GM12878 (cell line): ENCODE data around the gene COPS3. TPM values are rescaled to one million over a fixed set of nuclear protein-coding genes. Genes with fewer than 3 reads are reported as not detected.

Experiments used
- ATAC-seq: fragments of 200-7000 bp; cut with Tn5 transposase; 3 replicates; pipeline ENCODE4 v1.9.1; 2020; ENCODE audit warnings: mild to moderate bottlenecking, moderate library complexity
- BruUV-seq: library from RNA; stranded (reverse); fragments of 400-500 nt; replicated peaks from 2 replicates; lab custom pipeline; 2021; lab: Mats Ljungman, UMichigan
- CTCF ChIA-PET: fragments of 300-600 bp; sonication (Branson Sonifier 250); formaldehyde crosslinking; extraction: SDS; loops from one replicate; lab custom pipeline; 2021; ENCODE audit warnings: inconsistent platforms; lab: Yijun Ruan, JAX
- POLR2A ChIA-PET: fragments of 350-600 bp; formaldehyde crosslinking; extraction: SDS; loops from one replicate; lab custom pipeline; 2021; ENCODE audit warnings: inconsistent platforms; lab: Charles Lee
- RAD21 ChIA-PET: fragments of 300-600 bp; sonication (Branson Sonifier 250); formaldehyde crosslinking; loops from one replicate; lab custom pipeline; 2023; ENCODE audit warnings: antibody characterized with exemption; ENCODE audit not compliant: unreplicated experiment; lab: Charles Lee
- SMC1A ChIA-PET: fragments of 300-600 bp; sonication (Branson Sonifier 250); formaldehyde crosslinking; loops from one replicate; lab custom pipeline; 2023; ENCODE audit not compliant: unreplicated experiment, uncharacterized antibody; lab: Charles Lee
- DNase-seq: peaks from one replicate; pipeline ENCODE4 v3.0.0-alpha.2; 2011; ENCODE audit warnings: low read depth, low spot score
- FAIRE-seq: peaks from 3 replicates; lab custom pipeline; 2011; peaks lifted over from hg19 to GRCh38; lab: Jason Lieb, UNC
- H2AFZ ChIP-seq: 2 replicates; pipeline ENCODE4 v1.6.0; 2011; ENCODE audit warnings: low read depth, low read length, control low read depth; ENCODE audit not compliant: control insufficient read depth
- H3K27ac ChIP-seq: 2 replicates; pipeline ENCODE4 v1.5.1; 2011; ENCODE audit warnings: control low read depth; ENCODE audit not compliant: control insufficient read depth, insufficient read depth
- H3K27me3 ChIP-seq, 2 experiments: replicated peaks in 1 of 2; 2 replicates each; pipeline versions ENCODE4 v1.6.0 to v1.6.1; 2011; ENCODE audit warnings: low read length in 1 of 2; ENCODE audit not compliant: control insufficient read depth in 2 of 2, insufficient read depth in 2 of 2
- H3K36me3 ChIP-seq, 2 experiments: 2 replicates each; pipeline ENCODE4 v1.5.1; 2011; ENCODE audit warnings: low read length in 1 of 2; ENCODE audit not compliant: control insufficient read depth in 2 of 2, insufficient read depth in 2 of 2
- H3K4me1 ChIP-seq: 2 replicates; pipeline ENCODE4 v1.6.1; 2011; ENCODE audit warnings: mild to moderate bottlenecking, low read length, moderate library complexity, mixed read lengths; ENCODE audit not compliant: control insufficient read depth, insufficient read depth
- H3K4me2 ChIP-seq: 2 replicates; pipeline ENCODE4 v1.6.0; 2011; ENCODE audit warnings: control low read depth; ENCODE audit not compliant: control insufficient read depth, insufficient read depth
- H3K4me3 ChIP-seq: fragments of 200-600 bp; sonication (generic); 2 replicates; pipeline ENCODE4 v1.5.1; 2016
- H3K79me2 ChIP-seq: 2 replicates; pipeline ENCODE4 v1.6.0; 2011; ENCODE audit warnings: low read length; ENCODE audit not compliant: control insufficient read depth, insufficient read depth
- H3K9ac ChIP-seq: 2 replicates; pipeline ENCODE4 v1.8.0; 2011; ENCODE audit warnings: low read length, control low read depth, mixed read lengths; ENCODE audit not compliant: control insufficient read depth, insufficient read depth
- H3K9me3 ChIP-seq: replicated peaks from 3 replicates; pipeline ENCODE4 v1.5.1; 2011; ENCODE audit warnings: mild to moderate bottlenecking, low read length; ENCODE audit not compliant: control insufficient read depth, insufficient read depth
- H4K20me1 ChIP-seq: 2 replicates; pipeline ENCODE4 v1.6.0; 2011; ENCODE audit not compliant: control insufficient read depth, insufficient read depth
- ASH2L ChIP-seq: fragments of 300-600, 200-600 bp; sonication (generic); IDR thresholded peaks from 2 replicates; pipeline ENCODE4 v1.6.1; 2017; ENCODE audit warnings: low read depth, mild to moderate bottlenecking, borderline replicate concordance
- CBX3 ChIP-seq: fragments of 200-600 bp; sonication (generic); IDR thresholded peaks from 2 replicates; pipeline ENCODE4 v1.6.1; 2016; ENCODE audit warnings: low read depth, borderline replicate concordance
- CBX5 ChIP-seq: sonication (generic); IDR thresholded peaks from 2 replicates; pipeline ENCODE4 v1.6.1; 2016; ENCODE audit warnings: low read depth, moderate library complexity, mild to moderate bottlenecking, inconsistent platforms
- CHD1 ChIP-seq: IDR thresholded peaks from 2 replicates; pipeline ENCODE4 v1.6.1; 2012; ENCODE audit warnings: low read depth, low read length, improper control_type of control experiment
- HDAC2 ChIP-seq: fragments of 200-600 bp; sonication (generic); IDR thresholded peaks from 2 replicates; pipeline ENCODE4 v1.6.1; 2017
- HDAC6 ChIP-seq: fragments of 200-600 bp; sonication (generic); IDR thresholded peaks from one replicate; pipeline ENCODE4 v1.8.0; 2017; ENCODE audit warnings: antibody characterized with exemption; ENCODE audit not compliant: unreplicated experiment
- JUNB ChIP-seq: IDR thresholded peaks from 2 replicates; pipeline ENCODE4 v1.6.1; 2016; ENCODE audit warnings: antibody characterized with exemption, mild to moderate bottlenecking
- NFYB ChIP-seq: IDR thresholded peaks from 2 replicates; pipeline ENCODE4 v1.6.1; 2011; ENCODE audit warnings: low read depth, mild to moderate bottlenecking, low read length, improper control_type of control experiment, moderate library complexity; ENCODE audit not compliant: insufficient read depth
- RBBP5 ChIP-seq: fragments of 200-600 bp; sonication (generic); conservative IDR thresholded peaks from 2 replicates; pipeline ENCODE4 v1.6.1; 2016
- SKIL ChIP-seq: fragments of 450-650 bp; IDR thresholded peaks from 2 replicates; pipeline ENCODE4 v1.6.1; 2017; ENCODE audit warnings: mild to moderate bottlenecking, low read depth, inconsistent platforms; ENCODE audit not compliant: poor library complexity, severe bottlenecking
- TCF7 ChIP-seq: IDR thresholded peaks from 2 replicates; pipeline ENCODE4 v1.6.1; 2014; ENCODE audit warnings: antibody characterized with exemption, borderline replicate concordance
- WRNIP1 ChIP-seq: IDR thresholded peaks from 2 replicates; pipeline ENCODE4 v1.6.1; 2011; ENCODE audit warnings: low read depth, low read length, improper control_type of control experiment, borderline replicate concordance
- ZNF384 ChIP-seq: IDR thresholded peaks from 2 replicates; pipeline ENCODE4 v1.6.1; 2012; ENCODE audit warnings: low read depth, mild to moderate bottlenecking, low read length, improper control_type of control experiment, borderline replicate concordance
- WGBS: methylation state at CpG from one replicate; pipeline ENCODE4 v1.1.6; 2016; ENCODE audit warnings: low lambda C conversion rate; ENCODE audit not compliant: insufficient replicate concordance, insufficient coverage; ENCODE audit errors: missing lambda C conversion rate; 5-methylcytosine and 5-hydroxymethylcytosine counted together
- in situ Hi-C: fragments of 300-500 bp; cut with MboI; formaldehyde crosslinking; loops from 9 replicates; pipeline ENCODE4 v1.14.3; 2018; ENCODE audit warnings: mixed read lengths
- intact Hi-C: fragments of 100-400 bp; cut with micrococcal nuclease; formaldehyde crosslinking; loops from one replicate; pipeline ENCODE4 v1.14.2; 2022; ENCODE audit not compliant: unreplicated experiment
- polyA plus RNA-seq, 11 experiments: library from polyadenylated mRNA; depleted of rRNA in 4 of 11; unstranded in 6 of 11; stranded (reverse) in 5 of 11; fragments of >200 nt; fragmentation: Nextera tagmentation in 4 of 11; fragmentation: Illumina TruSeq in 1 of 11; extraction: Ambion mirVana in 4 of 11; extraction: Trizol in 1 of 11; gene quantifications; 1 replicate in 1 of 11; 2 replicates in 10 of 11; pipeline versions ENCODE4 v1.2.1 to v1.2.3, GENCODE V29; 2011 to 2016; ENCODE audit warnings: inconsistent platforms in 2 of 11, missing spikeins in 2 of 11, low read depth in 1 of 11
- total RNA-seq, 4 experiments: library from RNA; depleted of rRNA in 3 of 4; stranded (reverse); fragments of >200 nt in 3 of 4; fragmentation: Illumina TruSeq in 1 of 4; extraction: Trizol in 1 of 4; gene quantifications; 2 replicates each; pipeline versions ENCODE4 v1.2.1 to v1.2.3, GENCODE V29; 2013 to 2021
- TF ChIP-seq, protein P1 (sequence below): fragments of 450-650 bp; conservative IDR thresholded peaks from 2 replicates; pipeline ENCODE4 v1.6.1; 2017; ENCODE audit warnings: mild to moderate bottlenecking, moderate library complexity

COPS3 gene
- total and polyA plus RNA-seq, 10 of the 15 experiments (the other 5 are each of a cell fraction or from before 2014, with no cell fraction given): 99.7 to 187 (median 133) TPM

DNA sequence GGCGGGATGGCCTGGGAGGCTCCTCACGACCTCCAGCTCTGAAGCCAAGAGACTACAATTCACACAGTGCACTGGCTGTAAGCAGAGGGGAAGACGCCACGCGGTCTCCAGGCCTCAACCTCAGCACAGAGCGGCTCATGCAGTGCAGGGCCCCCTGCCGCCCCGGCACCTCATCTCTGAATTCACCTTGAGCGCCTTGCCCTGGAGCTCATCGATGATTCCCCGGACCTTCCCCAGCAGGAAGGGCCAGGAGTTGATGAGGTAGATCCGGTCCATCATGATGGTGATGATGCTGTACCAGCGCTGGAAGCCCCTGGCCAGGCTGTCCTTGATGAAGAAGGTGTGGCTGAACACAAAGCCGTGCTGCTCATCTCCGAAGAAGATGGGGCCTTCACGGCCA, 57.3 kb downstream of the COPS3 start:
- DNase-seq: no peak
- CTCF ChIA-PET: interaction anchor here (1.2 kb wide), 1 partner anchor 43 kb away, joined by 4 read pairs; no protein-coding TSS in a partner anchor
- ATAC-seq: no peak
- H3K27ac ChIP-seq: no peak overlapping the region
- no peak for TF ChIP-seq RBBP5
- no peak for TF ChIP-seq CHD1
- no peak for TF ChIP-seq CBX5
- TF ChIP-seq JUNB: no peak
- TF ChIP-seq HDAC2: no peak
- TF ChIP-seq TCF7: no peak
- TF ChIP-seq SKIL: no peak
- TF ChIP-seq CBX3: no peak
- TF ChIP-seq, protein P1, sequence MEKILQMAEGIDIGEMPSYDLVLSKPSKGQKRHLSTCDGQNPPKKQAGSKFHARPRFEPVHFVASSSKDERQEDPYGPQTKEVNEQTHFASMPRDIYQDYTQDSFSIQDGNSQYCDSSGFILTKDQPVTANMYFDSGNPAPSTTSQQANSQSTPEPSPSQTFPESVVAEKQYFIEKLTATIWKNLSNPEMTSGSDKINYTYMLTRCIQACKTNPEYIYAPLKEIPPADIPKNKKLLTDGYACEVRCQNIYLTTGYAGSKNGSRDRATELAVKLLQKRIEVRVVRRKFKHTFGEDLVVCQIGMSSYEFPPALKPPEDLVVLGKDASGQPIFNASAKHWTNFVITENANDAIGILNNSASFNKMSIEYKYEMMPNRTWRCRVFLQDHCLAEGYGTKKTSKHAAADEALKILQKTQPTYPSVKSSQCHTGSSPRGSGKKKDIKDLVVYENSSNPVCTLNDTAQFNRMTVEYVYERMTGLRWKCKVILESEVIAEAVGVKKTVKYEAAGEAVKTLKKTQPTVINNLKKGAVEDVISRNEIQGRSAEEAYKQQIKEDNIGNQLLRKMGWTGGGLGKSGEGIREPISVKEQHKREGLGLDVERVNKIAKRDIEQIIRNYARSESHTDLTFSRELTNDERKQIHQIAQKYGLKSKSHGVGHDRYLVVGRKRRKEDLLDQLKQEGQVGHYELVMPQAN: no peak
- no peak for TF ChIP-seq ASH2L
- TF ChIP-seq ZNF384: no peak
- TF ChIP-seq WRNIP1: no peak
- no peak for TF ChIP-seq HDAC6
- no peak for TF ChIP-seq NFYB
- TF ChIP-seq, all 136 proteins: peak for 0
- peaks cover 25 to 30% of the 10 kb centered on the region in 2 experiments for H3K36me3 ChIP-seq
- H3K4me2 ChIP-seq: no peak overlapping the region
- no peak overlapping the region for H3K4me3 ChIP-seq
- H3K79me2 ChIP-seq: no peaks in the 10 kb centered on the region
- intact Hi-C loops (no loop called here), in situ Hi-C loops (no loop called here)
- WGBS: 94% methylated on average over 15 of the region's 16 CpGs
- RAD21 ChIA-PET: no interaction called here
- no peaks in the 10 kb centered on the region for H3K9me3 ChIP-seq
- POLR2A ChIA-PET: interaction anchor here (0.6 to 0.8 kb wide), 2 partner anchors 10 to 12 kb away, joined by 3 read pairs; partner anchors contain the start of gene FLCN
- SMC1A ChIA-PET: no interaction called here
- no peaks in the 10 kb centered on the region for H4K20me1 ChIP-seq
- BruUV-seq: no TSS peak
- H3K9ac ChIP-seq: no peak overlapping the region
- H2AFZ ChIP-seq: no peak overlapping the region
- no peaks in the 10 kb centered on the region for H3K4me1 ChIP-seq
- no peak for FAIRE-seq
- no peaks in the 10 kb centered on the region for H3K27me3 ChIP-seq
